Rectal smooth muscle tissue (tissue), 1 donor: Measurements from ENCODE around the gene EFEMP1.

Experiments used
- H3K27ac ChIP-seq: one replicate; pipeline ENCODE4 v1.7.0; 2013; ENCODE audit warnings: low read depth, low read length, inconsistent platforms
- H3K27me3 ChIP-seq: one replicate; pipeline ENCODE4 v1.7.0; 2013; ENCODE audit warnings: low read length; ENCODE audit not compliant: control insufficient read depth, insufficient read depth
- H3K36me3 ChIP-seq: one replicate; pipeline ENCODE4 v1.7.0; 2013; ENCODE audit warnings: low read length; ENCODE audit not compliant: control insufficient read depth, insufficient read depth
- H3K4me1 ChIP-seq: one replicate; pipeline ENCODE4 v1.7.0; 2013; ENCODE audit warnings: low read length; ENCODE audit not compliant: control insufficient read depth, insufficient read depth
- H3K4me3 ChIP-seq: one replicate; pipeline ENCODE4 v1.7.0; 2013; ENCODE audit warnings: low read length
- H3K9ac ChIP-seq: one replicate; pipeline ENCODE4 v1.7.0; 2013; ENCODE audit warnings: low read length

The EFEMP1 gene

GRCh38 chr2:55885944-55886281, 37.7 kb downstream of the EFEMP1 start:
- H3K9ac ChIP-seq: no peak overlapping the region
- H3K27me3 ChIP-seq: no peaks in the 10 kb centered on the region
- no peaks in the 10 kb centered on the region for H3K4me1 ChIP-seq
- no peak overlapping the region for H3K4me3 ChIP-seq
- H3K27ac ChIP-seq: no peak overlapping the region
- no peaks in the 10 kb centered on the region for H3K36me3 ChIP-seq

GRCh38 chr2:55885127-55885943, 38.2 kb downstream of the EFEMP1 start:
- Histone ChIP-seq H3K9ac (no peak overlapping the region), H3K36me3 (no peaks in the 10 kb centered on the region), H3K4me3 (no peak overlapping the region), H3K27me3 (no peaks in the 10 kb centered on the region), H3K27ac (peak overlapping the region; percentile 38), H3K4me1 (no peaks in the 10 kb centered on the region)

- H3K4me3 ChIP-seq: no peak overlapping the region
- H3K27ac ChIP-seq: no peak overlapping the region
- no peaks in the 10 kb centered on the region for H3K27me3 ChIP-seq
- no peaks in the 10 kb centered on the region for H3K4me1 ChIP-seq
- no peaks in the 10 kb centered on the region for H3K36me3 ChIP-seq
- no peak overlapping the region for H3K9ac ChIP-seq
Observed at GRCh38 chr2:55883829-55884228, 39.8 kb downstream of the EFEMP1 start.

- H3K9ac ChIP-seq: no peak overlapping the region
- H3K27ac ChIP-seq: no peak overlapping the region
- no peak overlapping the region for H3K4me3 ChIP-seq
- H3K4me1 ChIP-seq: no peaks in the 10 kb centered on the region
- H3K36me3 ChIP-seq: no peaks in the 10 kb centered on the region
- H3K27me3 ChIP-seq: no peaks in the 10 kb centered on the region
Observed at GRCh38 chr2:55883357-55883756, 40.2 kb downstream of the EFEMP1 start.

GRCh38 chr2:55882954-55883353, 40.6 kb downstream of the EFEMP1 start:
- Histone ChIP-seq H3K4me1 (no peaks in the 10 kb centered on the region), H3K27ac (no peak overlapping the region), H3K4me3 (no peak overlapping the region), H3K9ac (no peak overlapping the region), H3K36me3 (no peaks in the 10 kb centered on the region), H3K27me3 (no peaks in the 10 kb centered on the region)

- no peak overlapping the region for H3K4me3 ChIP-seq
- no peaks in the 10 kb centered on the region for H3K36me3 ChIP-seq
- H3K4me1 ChIP-seq: no peaks in the 10 kb centered on the region
- H3K27me3 ChIP-seq: no peaks in the 10 kb centered on the region
- H3K27ac ChIP-seq: no peak overlapping the region
- no peak overlapping the region for H3K9ac ChIP-seq
Observed at GRCh38 chr2:55880416-55881143, 43.0 kb downstream of the EFEMP1 start.

GRCh38 chr2:55879976-55880375, 43.6 kb downstream of the EFEMP1 start:
- no peak overlapping the region for H3K27ac ChIP-seq
- H3K36me3 ChIP-seq: no peaks in the 10 kb centered on the region
- no peaks in the 10 kb centered on the region for H3K27me3 ChIP-seq
- no peak overlapping the region for H3K9ac ChIP-seq
- H3K4me1 ChIP-seq: no peaks in the 10 kb centered on the region
- no peak overlapping the region for H3K4me3 ChIP-seq

- H3K4me1 ChIP-seq: no peaks in the 10 kb centered on the region
- no peak overlapping the region for H3K4me3 ChIP-seq
- no peaks in the 10 kb centered on the region for H3K27me3 ChIP-seq
- H3K27ac ChIP-seq: no peak overlapping the region
- no peak overlapping the region for H3K9ac ChIP-seq
- no peaks in the 10 kb centered on the region for H3K36me3 ChIP-seq
Observed at GRCh38 chr2:55877087-55877436, 46.5 kb downstream of the EFEMP1 start.

- no peaks in the 10 kb centered on the region for H3K36me3 ChIP-seq
- H3K27me3 ChIP-seq: no peaks in the 10 kb centered on the region
- no peaks in the 10 kb centered on the region for H3K4me1 ChIP-seq
- H3K9ac ChIP-seq: no peak overlapping the region
- H3K27ac ChIP-seq: no peak overlapping the region
- H3K4me3 ChIP-seq: no peak overlapping the region
Observed at GRCh38 chr2:55876429-55877086, 47.0 kb downstream of the EFEMP1 start.

GRCh38 chr2:55875434-55876135, 48.0 kb downstream of the EFEMP1 start:
- Histone ChIP-seq H3K27ac (no peak overlapping the region), H3K36me3 (no peaks in the 10 kb centered on the region), H3K27me3 (no peaks in the 10 kb centered on the region)

GRCh38 chr2:55874338-55874737, 49.2 kb downstream of the EFEMP1 start:
- H3K4me3 ChIP-seq: no peak overlapping the region
- no peaks in the 10 kb centered on the region for H3K4me1 ChIP-seq
- no peak overlapping the region for H3K9ac ChIP-seq
- no peaks in the 10 kb centered on the region for H3K36me3 ChIP-seq
- no peak overlapping the region for H3K27ac ChIP-seq
- no peaks in the 10 kb centered on the region for H3K27me3 ChIP-seq

More at GRCh38 chr2:55875434-55876135, 48.0 kb downstream of the EFEMP1 start:
- no peaks in the 10 kb centered on the region for H3K4me1 ChIP-seq
- no peak overlapping the region for H3K9ac ChIP-seq
- no peak overlapping the region for H3K4me3 ChIP-seq

- Histone ChIP-seq H3K4me1 (no peaks in the 10 kb centered on the region), H3K27ac (no peak overlapping the region), H3K27me3 (no peaks in the 10 kb centered on the region), H3K36me3 (no peaks in the 10 kb centered on the region), H3K9ac (no peak overlapping the region), H3K4me3 (no peak overlapping the region)
Observed at GRCh38 chr2:55871637-55872036, 51.9 kb downstream of the EFEMP1 start.
